ENCODE measurements around the gene SLC24A4.
A peak's percentile ranks its signal among the peaks of the same experiment; 100 is the strongest.

SLC24A4 gene

GRCh38 chr14:92503756-92504491 lies 181.0 kb downstream of the SLC24A4 start:
- no peak overlapping the region for H3K27ac ChIP-seq (ENCODE audit: low read length)
- H3K36me3 ChIP-seq (ENCODE audit: control insufficient read depth, low read depth, low read length), result no peaks in the 10 kb centered on the region
- no peaks in the 10 kb centered on the region for H3K27me3 ChIP-seq (ENCODE audit: control insufficient read depth, insufficient read depth, low read length)
- no peaks in the 10 kb centered on the region for H3K4me1 ChIP-seq (ENCODE audit: control insufficient read depth, low read depth, low read length)
- no peak overlapping the region for H3K9ac ChIP-seq (ENCODE audit: low read length)
- H3K9me3 ChIP-seq (ENCODE audit: control insufficient read depth, low read depth, low read length), result no peaks in the 10 kb centered on the region
- H3K4me3 ChIP-seq (ENCODE audit: low read length), result no peak overlapping the region

GRCh38 chr14:92505826-92506225 lies 182.9 kb downstream of the SLC24A4 start:
- no peaks in the 10 kb centered on the region for H3K4me1 ChIP-seq (ENCODE audit: control insufficient read depth, low read depth, low read length)
- no peak overlapping the region for H3K9ac ChIP-seq (ENCODE audit: low read length)
- no peaks in the 10 kb centered on the region for H3K36me3 ChIP-seq (ENCODE audit: control insufficient read depth, low read depth, low read length)
- H3K27ac ChIP-seq (ENCODE audit: low read length), result no peak overlapping the region
- no peak overlapping the region for H3K4me3 ChIP-seq (ENCODE audit: low read length)
- H3K27me3 ChIP-seq (ENCODE audit: control insufficient read depth, insufficient read depth, low read length), result no peaks in the 10 kb centered on the region
- H3K9me3 ChIP-seq (ENCODE audit: control insufficient read depth, low read depth, low read length), result no peaks in the 10 kb centered on the region

GRCh38 chr14:92506231-92506630 lies 183.3 kb downstream of the SLC24A4 start:
- H3K4me1 ChIP-seq (ENCODE audit: control insufficient read depth, low read depth, low read length), result no peaks in the 10 kb centered on the region
- H3K9ac ChIP-seq (ENCODE audit: low read length), result no peak overlapping the region
- H3K4me3 ChIP-seq (ENCODE audit: low read length), result no peak overlapping the region
- H3K27me3 ChIP-seq (ENCODE audit: control insufficient read depth, insufficient read depth, low read length), result no peaks in the 10 kb centered on the region
- H3K27ac ChIP-seq (ENCODE audit: low read length), result no peak overlapping the region
- H3K36me3 ChIP-seq (ENCODE audit: control insufficient read depth, low read depth, low read length), result no peaks in the 10 kb centered on the region
- H3K9me3 ChIP-seq (ENCODE audit: control insufficient read depth, low read depth, low read length), result no peaks in the 10 kb centered on the region

GRCh38 chr14:92507174-92507768 lies 184.3 kb downstream of the SLC24A4 start:
- Histone ChIP-seq H3K4me1 (ENCODE audit: control insufficient read depth, low read depth, low read length) (no peaks in the 10 kb centered on the region), H3K27me3 (ENCODE audit: control insufficient read depth, insufficient read depth, low read length) (peaks cover under 1% of the 10 kb centered on the region), H3K27ac (ENCODE audit: low read length) (no peak overlapping the region), H3K9me3 (ENCODE audit: control insufficient read depth, low read depth, low read length) (no peaks in the 10 kb centered on the region), H3K36me3 (ENCODE audit: control insufficient read depth, low read depth, low read length) (no peaks in the 10 kb centered on the region), H3K9ac (ENCODE audit: low read length) (no peak overlapping the region), H3K4me3 (ENCODE audit: low read length) (no peak overlapping the region)

- Histone ChIP-seq H3K27ac (ENCODE audit: low read length) (no peak overlapping the region), H3K36me3 (ENCODE audit: control insufficient read depth, low read depth, low read length) (no peaks in the 10 kb centered on the region), H3K4me1 (ENCODE audit: control insufficient read depth, low read depth, low read length) (no peaks in the 10 kb centered on the region), H3K4me3 (ENCODE audit: low read length) (no peak overlapping the region), H3K9ac (ENCODE audit: low read length) (no peak overlapping the region), H3K27me3 (ENCODE audit: control insufficient read depth, insufficient read depth, low read length) (peaks cover 38% of the 10 kb centered on the region), H3K9me3 (ENCODE audit: control insufficient read depth, low read depth, low read length) (no peaks in the 10 kb centered on the region)
These were observed 188.0 kb downstream of the SLC24A4 start for GRCh38 chr14:92510972-92511371.

GRCh38 chr14:92511453-92512238 lies 188.7 kb downstream of the SLC24A4 start:
- Histone ChIP-seq H3K9ac (ENCODE audit: low read length) (no peak overlapping the region), H3K36me3 (ENCODE audit: control insufficient read depth, low read depth, low read length) (no peaks in the 10 kb centered on the region), H3K27ac (ENCODE audit: low read length) (no peak overlapping the region), H3K4me3 (ENCODE audit: low read length) (no peak overlapping the region), H3K9me3 (ENCODE audit: control insufficient read depth, low read depth, low read length) (no peaks in the 10 kb centered on the region), H3K4me1 (ENCODE audit: control insufficient read depth, low read depth, low read length) (no peaks in the 10 kb centered on the region), H3K27me3 (ENCODE audit: control insufficient read depth, insufficient read depth, low read length) (peaks cover 41% of the 10 kb centered on the region)

GRCh38 chr14:92512807-92513203 lies 189.8 kb downstream of the SLC24A4 start:
- H3K27ac ChIP-seq (ENCODE audit: low read length), result no peak overlapping the region
- no peaks in the 10 kb centered on the region for H3K4me1 ChIP-seq (ENCODE audit: control insufficient read depth, low read depth, low read length)
- peak overlapping the region; percentile 59 for H3K4me3 ChIP-seq (ENCODE audit: low read length)

GRCh38 chr14:92513204-92513965 lies 190.4 kb downstream of the SLC24A4 start, which contains the start of gene RIN3:
RIN3 (plus strand) TSS chr14:92513781; CDS start chr14:92513933, 152 bp downstream.
- Histone ChIP-seq H3K4me3 (ENCODE audit: low read length) (peak within 1 kb of the TSS; percentile 59), H3K36me3 (ENCODE audit: control insufficient read depth, low read depth, low read length) (no peaks in the 10 kb centered on the region), H3K27ac (ENCODE audit: low read length) (no peak within 1 kb of the TSS), H3K4me1 (ENCODE audit: control insufficient read depth, low read depth, low read length) (no peaks in the 10 kb centered on the region), H3K27me3 (ENCODE audit: control insufficient read depth, insufficient read depth, low read length) (peaks cover 41% of the 10 kb centered on the region), H3K9ac (ENCODE audit: low read length) (peak within 1 kb of the TSS; percentile 25), H3K9me3 (ENCODE audit: control insufficient read depth, low read depth, low read length) (no peaks in the 10 kb centered on the region)

More at GRCh38 chr14:92512807-92513203, 189.8 kb downstream of the SLC24A4 start:
- no peaks in the 10 kb centered on the region for H3K36me3 ChIP-seq (ENCODE audit: control insufficient read depth, low read depth, low read length)
- H3K27me3 ChIP-seq (ENCODE audit: control insufficient read depth, insufficient read depth, low read length), result peaks cover 41% of the 10 kb centered on the region
- H3K9me3 ChIP-seq (ENCODE audit: control insufficient read depth, low read depth, low read length), result no peaks in the 10 kb centered on the region
- H3K9ac ChIP-seq (ENCODE audit: low read length), result no peak overlapping the region

GRCh38 chr14:92513966-92514843 lies 191.2 kb downstream of the SLC24A4 start:
- Histone ChIP-seq H3K36me3 (ENCODE audit: control insufficient read depth, low read depth, low read length) (no peaks in the 10 kb centered on the region), H3K9me3 (ENCODE audit: control insufficient read depth, low read depth, low read length) (no peaks in the 10 kb centered on the region), H3K4me1 (ENCODE audit: control insufficient read depth, low read depth, low read length) (no peaks in the 10 kb centered on the region), H3K9ac (ENCODE audit: low read length) (peak overlapping the region; percentile 25), H3K27ac (ENCODE audit: low read length) (no peak overlapping the region), H3K27me3 (ENCODE audit: control insufficient read depth, insufficient read depth, low read length) (peaks cover 41% of the 10 kb centered on the region), H3K4me3 (ENCODE audit: low read length) (peak overlapping the region; percentile 59)

GRCh38 chr14:92514844-92515514 lies 192.0 kb downstream of the SLC24A4 start:
- H3K9ac ChIP-seq (ENCODE audit: low read length), result no peak overlapping the region
- H3K27me3 ChIP-seq (ENCODE audit: control insufficient read depth, insufficient read depth, low read length), result peaks cover 41% of the 10 kb centered on the region
- H3K9me3 ChIP-seq (ENCODE audit: control insufficient read depth, low read depth, low read length), result no peaks in the 10 kb centered on the region
- H3K36me3 ChIP-seq (ENCODE audit: control insufficient read depth, low read depth, low read length), result no peaks in the 10 kb centered on the region
- no peak overlapping the region for H3K27ac ChIP-seq (ENCODE audit: low read length)
- peak overlapping the region; percentile 59 for H3K4me3 ChIP-seq (ENCODE audit: low read length)
- no peaks in the 10 kb centered on the region for H3K4me1 ChIP-seq (ENCODE audit: control insufficient read depth, low read depth, low read length)

Measured in iPS-18a (cell line).